Coronary artery (tissue), 2 donors: ENCODE results near the gene DYSF.

Experiments used
- DNase-seq: peaks from one replicate; pipeline ENCODE4 v3.0.0-alpha.2; 2017; ENCODE audit warnings: low spot score
- H3K27ac ChIP-seq, 2 donors: fragments of 200-600 bp; sonication (generic); one replicate each; pipeline ENCODE4 v1.5.1; 2016 to 2019
- H3K4me3 ChIP-seq: fragments of 200-600 bp; sonication (generic); 2 replicates; pipeline ENCODE4 v1.5.1; 2016; ENCODE audit warnings: mild to moderate bottlenecking, moderate library complexity
- CTCF ChIP-seq: fragments of 200-600 bp; sonication (generic); IDR thresholded peaks from one replicate; pipeline ENCODE4 v1.5.1; 2019; ENCODE audit warnings: antibody characterized with exemption

Gene DYSF

GRCh38 chr2:71715951-71716696 is 262.8 kb downstream of the DYSF start:
- Histone ChIP-seq H3K27ac (peak overlapping the region; percentile 19 to 81), H3K4me3 (peak overlapping the region; percentile 26)
- peak; percentile 64 for DNase-seq
- TF ChIP-seq CTCF: no peak

GRCh38 chr2:71716697-71717624 is 263.6 kb downstream of the DYSF start:
- Histone ChIP-seq H3K4me3 (peak overlapping the region; percentile 26), H3K27ac (peak overlapping the region; percentile 64 to 88)
- TF ChIP-seq CTCF: no peak
- DNase-seq: peak; percentile 98

- Histone ChIP-seq H3K27ac (peak overlapping the region; percentile 64 to 88), H3K4me3 (no peak overlapping the region)
- no peak for TF ChIP-seq CTCF
- DNase-seq: peak; percentile 69
Observed at GRCh38 chr2:71718686-71719085, 265.3 kb downstream of the DYSF start.

GRCh38 chr2:71719520-71720282 is 266.3 kb downstream of the DYSF start:
- Histone ChIP-seq H3K4me3 (no peak overlapping the region), H3K27ac (peak overlapping the region; percentile 64 to 88)
- no peak for TF ChIP-seq CTCF
- peak; percentile 69 for DNase-seq

- Histone ChIP-seq H3K27ac (peak overlapping the region; percentile 64 to 88), H3K4me3 (no peak overlapping the region)
- peak; percentile 71 for DNase-seq
- no peak for TF ChIP-seq CTCF
Observed at GRCh38 chr2:71720283-71720560, 266.9 kb downstream of the DYSF start.

GRCh38 chr2:71720596-71721361 is 267.4 kb downstream of the DYSF start:
- DNase-seq: peak; percentile 64
- H3K27ac ChIP-seq: peak overlapping the region; percentile 64 to 88
- TF ChIP-seq CTCF: no peak
- H3K4me3 ChIP-seq: no peak overlapping the region
